Measurements from ENCODE around the gene UGT1A3. TPM values are rescaled to one million over a fixed set of nuclear protein-coding genes. Genes with fewer than 3 reads are reported as not detected.

The UGT1A3 gene
- total RNA-seq, 2 donors from 2014 or later, result not detected

DNA sequence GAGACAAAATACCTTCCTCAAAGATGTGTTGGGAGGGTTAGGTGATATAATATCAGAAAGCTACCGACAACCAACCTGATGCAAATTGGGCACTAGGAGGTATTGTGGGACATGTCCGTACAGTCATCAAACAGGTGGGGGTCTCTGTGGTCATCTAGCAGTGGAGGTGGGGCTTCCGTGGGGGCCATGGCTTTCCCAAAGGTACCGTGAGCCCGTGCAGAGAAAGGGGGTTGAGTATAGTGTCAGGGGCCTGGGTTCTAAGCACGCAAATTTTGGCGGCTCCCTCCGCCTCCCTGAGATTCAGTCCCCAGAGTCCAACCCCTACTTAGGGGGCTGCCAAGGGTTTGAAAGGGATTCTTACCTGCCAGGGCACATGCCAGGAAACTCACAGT is 92.9 kb downstream of the UGT1A3 start:
- intact Hi-C loops (cut with DNase I), result loop anchor here in 1 of 2 donors (5.0 kb wide), 1 partner anchor 1686 kb away; no protein-coding TSS in a partner anchor
- peak; percentile 37 for DNase-seq (ENCODE audit: low spot score)

DNA sequence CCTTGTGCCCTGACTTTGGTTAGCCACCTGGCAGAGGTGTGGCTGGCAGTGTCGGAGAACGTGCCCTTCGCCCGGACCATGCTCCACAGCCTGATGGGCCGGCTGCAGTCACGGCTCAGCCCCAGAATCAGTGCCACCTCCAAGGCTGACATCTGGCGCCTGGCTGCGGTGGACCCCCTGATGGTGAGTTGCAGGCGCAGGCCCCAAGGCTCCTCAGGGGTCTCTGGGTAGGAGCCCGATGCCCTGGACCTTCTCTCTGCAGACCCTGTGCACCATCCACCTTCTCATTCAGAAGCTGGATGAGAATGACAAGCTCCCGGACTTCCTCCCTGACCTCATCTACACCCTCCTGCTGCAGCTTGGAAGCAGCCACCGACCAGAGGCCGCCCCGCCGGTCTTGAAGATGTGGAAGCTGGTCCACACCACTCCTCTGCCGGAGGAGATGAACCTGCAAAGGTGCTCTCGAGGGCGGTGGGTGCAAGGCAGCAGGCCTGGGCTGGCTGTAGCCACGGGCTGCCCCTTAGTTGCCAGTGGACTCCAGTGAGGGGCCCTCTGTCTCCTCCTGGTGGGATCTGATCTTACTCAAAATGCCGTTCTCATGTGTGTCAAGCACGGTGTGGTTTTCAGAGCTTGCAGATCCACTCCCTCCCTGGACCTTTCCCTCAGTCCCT is 93.4 kb downstream of the UGT1A3 start:
- DNase-seq (ENCODE audit: low spot score), result peak; percentile 67
- intact Hi-C loops (cut with DNase I), result loop anchor here in 1 of 2 donors (5.0 kb wide), 1 partner anchor 1685 kb away; no protein-coding TSS in a partner anchor

Other genes starting within 250 kb of the UGT1A3 start
- gene USP40, start 162.3 kb upstream of the UGT1A3 start, total RNA-seq, result 10 to 100 TPM; 25.9 to 31.9 TPM
- gene UGT1A8, start 111.4 kb upstream of the UGT1A3 start, total RNA-seq, result not detected
- gene UGT1A10, start 92.6 kb upstream of the UGT1A3 start, total RNA-seq, result not detected
- gene UGT1A9, start 57.1 kb upstream of the UGT1A3 start, total RNA-seq, result not detected
- not detected for gene UGT1A7, start 47.1 kb upstream of the UGT1A3 start, total RNA-seq
- not detected for gene UGT1A6, start 36.2 kb upstream of the UGT1A3 start, total RNA-seq
- gene UGT1A5, start 16.1 kb upstream of the UGT1A3 start, total RNA-seq, result not detected
- gene UGT1A4, start 10.3 kb upstream of the UGT1A3 start, total RNA-seq, result not detected
- not detected for gene UGT1A1, start 31.2 kb downstream of the UGT1A3 start, total RNA-seq
- not detected for gene MROH2A, start 49.3 kb downstream of the UGT1A3 start, total RNA-seq
- under 1 TPM in 1 of 2 donors, not detected in 1; 0.42 TPM for gene HJURP, start 125.5 kb downstream of the UGT1A3 start, total RNA-seq
- gene TRPM8, start 188.3 kb downstream of the UGT1A3 start, total RNA-seq, result not detected